ENCODE data around the gene C1orf141.
"Not testable (repeated sequence)": the region's sequence is repeated elsewhere in the genome, so short reads cannot be mapped to it uniquely, and the experiment has no call there.

The C1orf141 gene

GRCh38 chr1:67146539-67146938 lies 11.8 kb upstream of the C1orf141 start:
- Mint-ChIP-seq H3K4me1 (peaks cover 13% of the 10 kb centered on the region), H3K36me3 (ENCODE audit: low read depth) (no peaks in the 10 kb centered on the region)

GRCh38 chr1:67146101-67146500 lies 11.3 kb upstream of the C1orf141 start:
- peaks cover 15% of the 10 kb centered on the region for H3K4me1 Mint-ChIP-seq
- peaks cover 17% of the 10 kb centered on the region for H3K27me3 Mint-ChIP-seq (ENCODE audit: low read depth, poor library complexity)
- no peaks in the 10 kb centered on the region for H3K36me3 Mint-ChIP-seq (ENCODE audit: low read depth)
- TF ChIP-seq CTCF (IDR thresholded peaks at IDR 0.05), result no peak
- no peak for DNase-seq
- H3K4me3 Mint-ChIP-seq, result no peak overlapping the region
- no peaks in the 10 kb centered on the region for H3K9me3 Mint-ChIP-seq
- H3K27ac Mint-ChIP-seq, result no peak overlapping the region

More at GRCh38 chr1:67146539-67146938, 11.8 kb upstream of the C1orf141 start:
- no peak overlapping the region for H3K4me3 Mint-ChIP-seq
- no peak overlapping the region for H3K27ac Mint-ChIP-seq
- H3K27me3 Mint-ChIP-seq (ENCODE audit: low read depth, poor library complexity), result peaks cover 17% of the 10 kb centered on the region
- DNase-seq, result no peak
- no peaks in the 10 kb centered on the region for H3K9me3 Mint-ChIP-seq
- no peak for TF ChIP-seq CTCF (IDR thresholded peaks at IDR 0.05)

- DNase-seq, result no peak
- peak; percentile 30 for TF ChIP-seq CTCF (IDR thresholded peaks at IDR 0.05)
- H3K36me3 Mint-ChIP-seq (ENCODE audit: low read depth), result no peaks in the 10 kb centered on the region
- no peaks in the 10 kb centered on the region for H3K9me3 Mint-ChIP-seq
- peaks cover 8% of the 10 kb centered on the region for H3K27me3 Mint-ChIP-seq (ENCODE audit: low read depth, poor library complexity)
- H3K4me1 Mint-ChIP-seq, result peaks cover 15% of the 10 kb centered on the region
- no peak overlapping the region for H3K27ac Mint-ChIP-seq
- H3K4me3 Mint-ChIP-seq, result no peak overlapping the region
These were observed 9.9 kb upstream of the C1orf141 start for GRCh38 chr1:67144696-67145095.

- H3K4me3 Mint-ChIP-seq, result no peak overlapping the region
- DNase-seq, result no peak
- no peak for TF ChIP-seq CTCF (IDR thresholded peaks at IDR 0.05)
- H3K4me1 Mint-ChIP-seq, result peaks cover 9% of the 10 kb centered on the region
- no peak overlapping the region for H3K27ac Mint-ChIP-seq
- H3K27me3 Mint-ChIP-seq (ENCODE audit: low read depth, poor library complexity), result peaks cover 9% of the 10 kb centered on the region
- H3K36me3 Mint-ChIP-seq (ENCODE audit: low read depth), result no peaks in the 10 kb centered on the region
- no peaks in the 10 kb centered on the region for H3K9me3 Mint-ChIP-seq
These were observed 9.2 kb upstream of the C1orf141 start for GRCh38 chr1:67143966-67144365.

GRCh38 chr1:67142931-67143330 lies 8.2 kb upstream of the C1orf141 start:
- H3K4me1 Mint-ChIP-seq, result peaks cover 13% of the 10 kb centered on the region
- H3K9me3 Mint-ChIP-seq, result no peaks in the 10 kb centered on the region
- no peak overlapping the region for H3K4me3 Mint-ChIP-seq
- peaks cover 14% of the 10 kb centered on the region for H3K27me3 Mint-ChIP-seq (ENCODE audit: low read depth, poor library complexity)
- H3K27ac Mint-ChIP-seq, result no peak overlapping the region
- no peaks in the 10 kb centered on the region for H3K36me3 Mint-ChIP-seq (ENCODE audit: low read depth)
- no peak for DNase-seq
- TF ChIP-seq CTCF (IDR thresholded peaks at IDR 0.05), result no peak

- DNase-seq; H3K9me3 Mint-ChIP-seq; H3K36me3 Mint-ChIP-seq (ENCODE audit: low read depth); H3K4me3 Mint-ChIP-seq; H3K27ac Mint-ChIP-seq: not testable (repeated sequence)
- Mint-ChIP-seq H3K4me1 (peaks cover 23% of the 10 kb centered on the region), H3K27me3 (ENCODE audit: low read depth, poor library complexity) (peaks cover 14% of the 10 kb centered on the region)
These were observed 7.1 kb upstream of the C1orf141 start for GRCh38 chr1:67141832-67142231.

Data from nephron progenitor cell (in vitro differentiated cells).